K562 (cell line): ENCODE results near the gene GAS2L2. TPM values are rescaled to one million over a fixed set of nuclear protein-coding genes. Genes with fewer than 3 reads are reported as not detected.

Experiments
- ESRRA ChIP-seq: fragments of 450-650 bp; IDR thresholded peaks from 2 replicates; pipeline ENCODE4 v1.6.1; 2014; ENCODE audit warnings: low read depth, mild to moderate bottlenecking, moderate library complexity, borderline replicate concordance
- GABPA ChIP-seq: fragments of 200-800 bp; sonication (Bioruptor generic); conservative IDR thresholded peaks from 2 replicates; pipeline ENCODE4 v1.6.1; 2016; ENCODE audit warnings: low read depth, missing genetic modification characterization, missing compliant biosample characterization
- ILF3 ChIP-seq: fragments of 450-650 bp; IDR thresholded peaks from 2 replicates; pipeline ENCODE4 v1.6.1; 2018; ENCODE audit warnings: antibody characterized with exemption, mild to moderate bottlenecking, moderate library complexity, borderline replicate concordance
- NFATC3 ChIP-seq: fragments of 450-650 bp; IDR thresholded peaks from 2 replicates; pipeline ENCODE4 v1.6.1; 2017; ENCODE audit warnings: mild to moderate bottlenecking
- ZBTB11 ChIP-seq, 3 experiments: fragments of 200-800 bp in 1 of 3; fragments of 250-450 bp in 1 of 3; fragments of 450-650 bp in 1 of 3; sonication (Bioruptor Pico) in 1 of 3; sonication (Bioruptor generic) in 1 of 3; formaldehyde crosslinking in 1 of 3; IDR thresholded peaks; 2 replicates each; pipeline versions ENCODE4 v1.6.1 to v1.8.0; 2016 to 2022; ENCODE audit warnings: mild to moderate bottlenecking in 2 of 3, missing genetic modification characterization in 2 of 3, missing compliant biosample characterization in 1 of 3, moderate library complexity in 1 of 3
- ZBTB40 ChIP-seq, 2 experiments: fragments of 450-650 bp in 1 of 2; sonication (generic) in 1 of 2; formaldehyde crosslinking in 1 of 2; IDR thresholded peaks; 2 replicates each; pipeline versions ENCODE4 v1.7.1 to v1.9.0; 2016 to 2022; ENCODE audit warnings: inconsistent platforms in 1 of 2, mild to moderate bottlenecking in 1 of 2, missing genetic modification reagents in 1 of 2
- ZC3H4 ChIP-seq: sonication (generic); formaldehyde crosslinking; IDR thresholded peaks from 2 replicates; pipeline ENCODE4 v1.9.0; 2021; ENCODE audit warnings: missing genetic modification reagents, borderline replicate concordance
- ZNF143 ChIP-seq: sonication (generic); formaldehyde crosslinking; IDR thresholded peaks from 2 replicates; pipeline ENCODE4 v1.9.0; 2022; ENCODE audit warnings: mild to moderate bottlenecking, missing genetic modification reagents
- ZNF184 ChIP-seq: sonication (generic); formaldehyde crosslinking; IDR thresholded peaks from 2 replicates; pipeline ENCODE4 v1.5.0; 2020; ENCODE audit warnings: missing genetic modification reagents
- ZNF778 ChIP-seq: fragments of 450-650 bp; formaldehyde crosslinking; IDR thresholded peaks from 2 replicates; pipeline ENCODE4 v1.4.0; 2020; ENCODE audit warnings: mild to moderate bottlenecking, moderate library complexity
- polyA plus RNA-seq, 8 experiments: library from polyadenylated mRNA; depleted of rRNA in 4 of 8; stranded (reverse) in 5 of 8; unstranded in 3 of 8; fragments of >200 nt; fragmentation: Nextera tagmentation in 2 of 8; fragmentation: Illumina TruSeq in 1 of 8; extraction: Ambion mirVana in 2 of 8; extraction: Trizol in 1 of 8; gene quantifications; 2 replicates each; pipeline versions ENCODE4 v1.2.1 to v1.2.3, GENCODE V29; 2011 to 2014; ENCODE audit warnings: inconsistent platforms in 1 of 8, missing spikeins in 1 of 8
- total RNA-seq, 7 experiments: library from RNA; depleted of rRNA in 6 of 7; stranded (reverse); fragments of >200 nt in 6 of 7; fragmentation: Illumina TruSeq in 2 of 7; extraction: Trizol in 2 of 7; gene quantifications; 2 replicates each; pipeline versions ENCODE4 v1.2.1 to v1.2.3, GENCODE V29; 2011 to 2021; ENCODE audit warnings: low replicate concordance in 1 of 7
- TF ChIP-seq, protein P1 (sequence below): fragments of 250-450 bp; sonication (Bioruptor Pico); IDR thresholded peaks from 2 replicates; pipeline ENCODE4 v1.5.1; 2021; ENCODE audit warnings: mild to moderate bottlenecking

The GAS2L2 gene
- total and polyA plus RNA-seq, 9 of the 15 experiments (the other 6 are each of a cell fraction or from before 2014, with no cell fraction given): not detected

DNA sequence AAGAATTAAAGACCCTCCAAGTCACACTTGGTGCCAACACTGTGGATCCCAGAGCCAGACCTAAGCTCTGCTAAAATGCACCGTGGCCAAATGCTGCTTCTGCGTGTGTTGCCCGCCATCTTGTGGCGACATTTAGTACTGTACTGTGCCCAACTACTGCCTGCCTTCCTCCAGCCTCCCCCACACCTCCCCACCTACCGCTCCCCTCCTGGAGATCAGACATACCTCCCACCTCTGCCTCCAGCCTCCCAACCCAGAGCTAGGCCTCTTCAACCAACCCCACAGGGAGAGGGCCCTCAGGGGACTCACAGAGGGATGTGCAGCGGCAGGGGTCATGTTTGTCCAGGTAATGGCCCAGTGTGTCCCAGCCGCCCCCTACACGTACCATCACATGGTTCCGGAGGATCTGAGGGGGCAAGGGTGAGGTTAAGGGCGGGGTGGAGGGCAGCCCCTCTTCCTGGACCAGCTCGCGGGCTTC lies 5.5 kb downstream of the GAS2L2 start (continued):
- TF ChIP-seq ZBTB40 (IDR thresholded peaks at IDR 0.05) (no peak), ZBTB40 (CRISPR knock-in tag; IDR thresholded peaks at IDR 0.05) (no peak), NFATC3 (no peak), ZBTB11 (CRISPR knock-in tag; IDR thresholded peaks at IDR 0.05) (no peak), ZNF778 (CRISPR knock-in tag) (no peak), ZC3H4 (no peak), ZNF143 (no peak), GABPA (tag) (no peak), ILF3 (no peak), ZNF184 (CRISPR knock-in tag) (no peak), ESRRA (no peak)
- TF ChIP-seq, protein P1, sequence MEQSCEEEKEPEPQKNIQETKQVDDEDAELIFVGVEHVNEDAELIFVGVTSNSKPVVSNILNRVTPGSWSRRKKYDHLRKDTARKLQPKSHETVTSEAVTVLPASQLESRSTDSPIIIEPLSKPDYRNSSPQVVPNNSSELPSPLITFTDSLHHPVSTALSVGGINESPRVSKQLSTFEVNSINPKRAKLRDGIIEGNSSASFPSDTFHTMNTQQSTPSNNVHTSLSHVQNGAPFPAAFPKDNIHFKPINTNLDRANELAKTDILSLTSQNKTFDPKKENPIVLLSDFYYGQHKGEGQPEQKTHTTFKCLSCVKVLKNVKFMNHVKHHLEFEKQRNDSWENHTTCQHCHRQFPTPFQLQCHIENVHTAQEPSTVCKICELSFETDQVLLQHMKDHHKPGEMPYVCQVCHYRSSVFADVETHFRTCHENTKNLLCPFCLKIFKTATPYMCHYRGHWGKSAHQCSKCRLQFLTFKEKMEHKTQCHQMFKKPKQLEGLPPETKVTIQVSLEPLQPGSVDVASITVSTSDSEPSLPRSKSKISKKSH (CRISPR knock-in tag): no peak
